ENCODE measurements around the gene GABRG3.

Gene GABRG3

DNA sequence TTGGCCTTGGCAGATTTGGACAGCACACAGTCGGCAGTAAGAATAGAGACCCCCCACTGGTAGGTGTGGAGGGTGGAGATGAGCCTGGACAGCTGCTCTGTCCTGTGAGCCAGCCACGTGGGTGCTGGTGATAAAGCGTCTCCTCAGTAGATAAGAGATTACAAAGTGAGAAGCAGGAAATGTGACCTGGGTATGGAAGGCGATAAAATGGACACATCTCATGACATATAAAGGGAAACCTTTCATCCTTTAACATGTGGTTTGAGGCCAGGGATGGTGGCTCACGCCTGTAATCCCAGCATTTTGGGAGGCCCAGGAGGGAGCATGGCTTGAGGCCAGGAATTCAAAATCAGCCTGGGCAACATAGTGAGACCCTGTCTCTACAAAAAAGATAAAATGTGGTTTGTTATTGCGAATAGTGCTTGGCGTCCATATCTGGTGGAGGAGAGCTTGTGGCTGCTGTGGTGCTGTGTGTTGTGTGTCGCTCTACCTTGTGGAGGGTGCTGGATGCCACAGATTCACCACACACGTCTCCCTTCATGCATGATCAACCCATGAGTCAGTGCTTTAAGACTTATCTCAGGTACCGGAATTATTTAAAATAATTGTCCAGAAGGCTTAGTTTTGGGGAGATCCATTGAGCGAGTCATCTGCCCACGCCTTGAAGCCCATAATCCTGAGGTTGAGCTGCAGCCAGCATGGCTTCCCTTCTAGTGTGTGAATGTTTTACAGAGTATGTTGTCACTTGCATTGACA lies 157.0 kb downstream of the GABRG3 start:
- DNase-seq (ENCODE audit: extremely low read depth, low read depth): no peak
- TF ChIP-seq, protein P1, sequence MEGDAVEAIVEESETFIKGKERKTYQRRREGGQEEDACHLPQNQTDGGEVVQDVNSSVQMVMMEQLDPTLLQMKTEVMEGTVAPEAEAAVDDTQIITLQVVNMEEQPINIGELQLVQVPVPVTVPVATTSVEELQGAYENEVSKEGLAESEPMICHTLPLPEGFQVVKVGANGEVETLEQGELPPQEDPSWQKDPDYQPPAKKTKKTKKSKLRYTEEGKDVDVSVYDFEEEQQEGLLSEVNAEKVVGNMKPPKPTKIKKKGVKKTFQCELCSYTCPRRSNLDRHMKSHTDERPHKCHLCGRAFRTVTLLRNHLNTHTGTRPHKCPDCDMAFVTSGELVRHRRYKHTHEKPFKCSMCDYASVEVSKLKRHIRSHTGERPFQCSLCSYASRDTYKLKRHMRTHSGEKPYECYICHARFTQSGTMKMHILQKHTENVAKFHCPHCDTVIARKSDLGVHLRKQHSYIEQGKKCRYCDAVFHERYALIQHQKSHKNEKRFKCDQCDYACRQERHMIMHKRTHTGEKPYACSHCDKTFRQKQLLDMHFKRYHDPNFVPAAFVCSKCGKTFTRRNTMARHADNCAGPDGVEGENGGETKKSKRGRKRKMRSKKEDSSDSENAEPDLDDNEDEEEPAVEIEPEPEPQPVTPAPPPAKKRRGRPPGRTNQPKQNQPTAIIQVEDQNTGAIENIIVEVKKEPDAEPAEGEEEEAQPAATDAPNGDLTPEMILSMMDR (IDR thresholded peaks at IDR 0.05; ENCODE audit: low read depth, low read length): no peak

GRCh38 chr15:27133249-27133648 lies 162.3 kb downstream of the GABRG3 start:
- TF ChIP-seq, protein P1 (IDR thresholded peaks at IDR 0.05; ENCODE audit: low read depth, low read length): no peak
- DNase-seq (ENCODE audit: extremely low read depth, low read depth): no peak

GRCh38 chr15:27134481-27134880 lies 163.5 kb downstream of the GABRG3 start:
- DNase-seq (ENCODE audit: extremely low read depth, low read depth): no peak
- TF ChIP-seq, protein P1 (IDR thresholded peaks at IDR 0.05; ENCODE audit: low read depth, low read length): no peak

GRCh38 chr15:27135151-27135550 lies 164.2 kb downstream of the GABRG3 start:
- TF ChIP-seq, protein P1 (IDR thresholded peaks at IDR 0.05; ENCODE audit: low read depth, low read length): no peak

GRCh38 chr15:27137127-27137526 lies 166.1 kb downstream of the GABRG3 start:
- TF ChIP-seq, protein P1 (IDR thresholded peaks at IDR 0.05; ENCODE audit: low read depth, low read length): no peak
- DNase-seq (ENCODE audit: extremely low read depth, low read depth): no peak

More at GRCh38 chr15:27135151-27135550, 164.2 kb downstream of the GABRG3 start:
- no peak for DNase-seq (ENCODE audit: extremely low read depth, low read depth)

- TF ChIP-seq, protein P1 (IDR thresholded peaks at IDR 0.05; ENCODE audit: low read depth, low read length): no peak
- DNase-seq (ENCODE audit: extremely low read depth, low read depth): no peak
Measured at GRCh38 chr15:27165590-27165989, 194.6 kb downstream of the GABRG3 start.

- TF ChIP-seq, protein P1 (IDR thresholded peaks at IDR 0.05; ENCODE audit: low read depth, low read length): no peak
- DNase-seq (ENCODE audit: extremely low read depth, low read depth): no peak
Measured at GRCh38 chr15:27166917-27167316, 195.9 kb downstream of the GABRG3 start.

Data from AG09319 (cell line).